GM10266 (cell line): ENCODE data around the gene USP1.

Source experiments
- DNase-seq: peaks from one replicate; pipeline ENCODE4 v3.0.0; 2012; ENCODE audit errors: extremely low spot score
- TF ChIP-seq, protein P1 (sequence below): IDR thresholded peaks from 2 replicates; pipeline ENCODE4 v1.5.1; 2012; ENCODE audit warnings: mild to moderate bottlenecking, low read depth; ENCODE audit not compliant: control insufficient read depth, insufficient read depth; ENCODE audit errors: missing control alignments

The USP1 gene

DNA sequence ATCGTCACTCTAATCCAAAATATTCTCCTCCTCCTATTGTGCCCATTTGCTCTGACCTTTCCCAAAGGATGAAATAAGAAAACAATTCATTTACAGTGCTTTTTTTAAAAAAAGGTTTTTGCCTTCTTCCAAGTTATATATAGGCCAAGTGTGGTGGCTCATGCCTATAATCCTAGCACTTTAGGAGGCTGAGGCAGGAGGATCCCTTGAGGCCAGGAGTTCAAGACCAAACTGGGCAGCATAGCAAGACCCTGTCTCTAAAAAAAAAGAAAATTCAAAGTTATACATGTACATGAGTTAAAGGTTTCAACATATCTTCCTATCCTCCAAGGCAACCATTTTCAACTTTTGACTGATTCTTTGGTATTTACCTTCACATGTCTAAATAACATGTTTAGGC, 10.1 kb upstream of the USP1 start:
- no peak for DNase-seq
- TF ChIP-seq, protein P1, sequence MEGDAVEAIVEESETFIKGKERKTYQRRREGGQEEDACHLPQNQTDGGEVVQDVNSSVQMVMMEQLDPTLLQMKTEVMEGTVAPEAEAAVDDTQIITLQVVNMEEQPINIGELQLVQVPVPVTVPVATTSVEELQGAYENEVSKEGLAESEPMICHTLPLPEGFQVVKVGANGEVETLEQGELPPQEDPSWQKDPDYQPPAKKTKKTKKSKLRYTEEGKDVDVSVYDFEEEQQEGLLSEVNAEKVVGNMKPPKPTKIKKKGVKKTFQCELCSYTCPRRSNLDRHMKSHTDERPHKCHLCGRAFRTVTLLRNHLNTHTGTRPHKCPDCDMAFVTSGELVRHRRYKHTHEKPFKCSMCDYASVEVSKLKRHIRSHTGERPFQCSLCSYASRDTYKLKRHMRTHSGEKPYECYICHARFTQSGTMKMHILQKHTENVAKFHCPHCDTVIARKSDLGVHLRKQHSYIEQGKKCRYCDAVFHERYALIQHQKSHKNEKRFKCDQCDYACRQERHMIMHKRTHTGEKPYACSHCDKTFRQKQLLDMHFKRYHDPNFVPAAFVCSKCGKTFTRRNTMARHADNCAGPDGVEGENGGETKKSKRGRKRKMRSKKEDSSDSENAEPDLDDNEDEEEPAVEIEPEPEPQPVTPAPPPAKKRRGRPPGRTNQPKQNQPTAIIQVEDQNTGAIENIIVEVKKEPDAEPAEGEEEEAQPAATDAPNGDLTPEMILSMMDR, result no peak

DNA sequence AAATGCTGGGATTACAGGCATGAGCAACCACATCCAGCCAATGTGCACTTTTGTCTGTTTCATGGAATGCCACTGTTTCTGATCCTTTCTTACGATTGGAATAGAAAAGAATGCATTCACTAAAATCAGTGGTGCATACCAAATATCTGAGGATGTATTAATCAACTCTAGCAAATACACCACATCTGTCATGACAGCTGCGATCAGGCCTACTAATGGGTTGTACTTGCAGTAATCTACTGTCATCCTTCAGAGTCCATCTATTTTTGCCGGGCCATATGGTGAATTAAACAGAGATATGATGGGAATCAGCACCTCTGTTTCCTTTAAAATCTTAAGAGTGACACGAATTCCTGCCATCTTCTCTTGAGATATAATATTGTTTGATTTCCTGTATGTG, 8.5 kb upstream of the USP1 start:
- no peak for DNase-seq
- TF ChIP-seq, protein P1, result no peak

DNA sequence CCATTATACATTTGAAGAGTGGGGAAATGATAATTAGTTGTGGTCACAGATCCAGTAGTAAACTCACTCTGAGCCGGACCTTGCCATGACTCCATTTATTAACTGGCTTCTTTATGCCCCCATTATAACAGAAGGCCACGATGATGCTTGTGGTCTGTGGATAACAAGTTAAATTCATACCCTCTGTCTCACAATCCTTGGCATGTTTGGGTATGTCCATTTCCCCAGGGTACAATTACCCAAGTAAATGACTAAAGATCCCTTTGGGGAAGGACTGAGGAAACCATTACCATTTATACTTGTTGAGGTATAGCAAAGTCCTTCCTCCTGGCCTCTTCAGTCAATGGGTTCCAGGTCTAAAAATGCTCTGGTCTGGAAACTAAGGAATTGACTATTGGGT, 7.3 kb upstream of the USP1 start:
- TF ChIP-seq, protein P1, result no peak
- no peak for DNase-seq

DNA sequence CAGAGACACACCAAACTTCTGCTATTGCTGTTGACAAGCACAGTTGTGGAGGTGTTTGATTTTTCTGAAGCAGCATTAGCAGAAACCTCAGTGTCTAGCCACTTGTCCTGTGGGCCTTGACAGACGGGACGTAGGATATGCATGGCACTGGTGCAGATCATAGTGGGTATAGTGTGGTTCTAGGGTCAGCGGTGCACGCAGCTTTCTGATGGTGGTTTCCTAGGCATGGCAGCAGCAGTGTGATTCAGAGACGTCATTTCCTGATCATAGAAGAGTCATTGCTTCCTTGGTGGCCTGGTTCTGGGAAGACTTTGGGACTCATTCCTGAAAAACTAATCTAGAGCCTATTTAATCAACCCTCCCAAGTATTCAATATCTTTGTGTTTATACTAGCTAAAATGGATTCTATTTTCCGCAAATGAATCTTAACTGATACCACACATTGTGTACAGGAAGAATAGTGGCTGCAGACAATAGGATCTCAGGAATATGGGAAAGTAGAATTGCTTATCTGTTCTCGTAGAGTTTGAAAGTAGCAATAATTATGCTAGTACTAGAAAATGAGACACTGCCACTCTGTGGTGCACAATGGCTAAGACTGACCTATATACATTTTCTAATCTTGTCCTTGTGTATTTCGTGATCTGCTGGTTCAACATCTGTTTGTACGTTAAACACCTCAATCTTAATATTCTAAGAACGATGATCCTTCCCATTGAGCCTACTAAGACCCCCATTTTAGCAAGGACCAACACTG, 2.8 kb upstream of the USP1 start:
- TF ChIP-seq, protein P1, result no peak
- DNase-seq, result no peak

DNA sequence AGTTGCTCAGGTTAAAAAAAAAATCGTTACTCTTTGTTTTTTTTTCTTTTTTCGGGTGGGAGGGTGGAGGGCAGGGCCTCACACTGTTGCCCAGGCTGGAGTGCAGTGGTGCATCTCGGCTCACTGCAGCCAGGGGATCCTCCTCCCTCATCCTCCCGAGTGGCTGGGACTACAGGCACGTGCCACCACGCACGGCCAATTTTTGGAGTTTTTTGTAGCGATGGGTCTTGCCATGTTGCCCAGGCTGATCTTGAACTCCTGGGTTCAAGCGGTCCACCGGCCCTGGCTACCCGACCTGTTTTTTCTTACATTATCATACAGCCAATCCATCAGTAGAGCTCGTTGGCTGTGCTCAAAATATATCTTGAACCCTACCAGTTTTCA, 2.2 kb upstream of the USP1 start:
- no peak for DNase-seq
- TF ChIP-seq, protein P1, result no peak

DNA sequence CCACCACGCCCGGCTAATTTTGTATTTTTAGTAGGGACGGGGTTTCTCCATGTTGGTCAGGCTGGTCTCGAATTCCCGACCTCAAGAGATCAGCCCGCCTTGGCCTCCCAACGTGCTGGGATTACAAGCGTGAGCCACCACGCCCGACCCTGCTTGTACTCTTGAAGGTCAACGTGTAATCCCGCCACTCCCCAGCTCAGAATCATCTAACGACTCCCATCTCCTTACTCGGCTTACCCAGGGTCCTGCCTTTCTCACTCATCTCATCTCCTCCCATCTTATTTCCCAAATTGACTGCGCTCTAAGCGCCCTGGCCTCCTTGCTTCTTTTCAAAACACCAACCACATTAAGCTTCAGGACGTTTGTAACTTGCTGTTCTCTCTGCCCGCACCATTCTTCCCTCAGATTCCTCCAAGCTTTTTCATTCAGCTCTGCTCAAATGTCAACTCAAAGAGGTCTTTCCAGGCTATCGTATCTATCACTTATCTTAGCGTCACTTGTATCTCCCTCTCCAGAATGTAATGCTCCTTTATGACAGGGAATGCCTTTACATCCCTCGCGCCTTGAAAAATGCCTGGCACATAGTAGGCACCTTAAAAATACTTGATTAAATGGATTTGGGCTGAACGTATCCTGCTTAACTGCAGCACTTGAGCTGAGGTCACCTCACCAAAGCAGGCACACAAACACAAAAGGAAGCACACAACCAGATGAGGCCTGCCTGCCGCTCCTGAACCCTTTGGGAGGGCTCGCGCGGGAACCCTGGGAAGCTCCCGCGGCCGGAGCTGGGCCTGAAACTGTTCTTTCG, 1.4 kb upstream of the USP1 start:
- TF ChIP-seq, protein P1, result no peak
- DNase-seq, result no peak

DNA sequence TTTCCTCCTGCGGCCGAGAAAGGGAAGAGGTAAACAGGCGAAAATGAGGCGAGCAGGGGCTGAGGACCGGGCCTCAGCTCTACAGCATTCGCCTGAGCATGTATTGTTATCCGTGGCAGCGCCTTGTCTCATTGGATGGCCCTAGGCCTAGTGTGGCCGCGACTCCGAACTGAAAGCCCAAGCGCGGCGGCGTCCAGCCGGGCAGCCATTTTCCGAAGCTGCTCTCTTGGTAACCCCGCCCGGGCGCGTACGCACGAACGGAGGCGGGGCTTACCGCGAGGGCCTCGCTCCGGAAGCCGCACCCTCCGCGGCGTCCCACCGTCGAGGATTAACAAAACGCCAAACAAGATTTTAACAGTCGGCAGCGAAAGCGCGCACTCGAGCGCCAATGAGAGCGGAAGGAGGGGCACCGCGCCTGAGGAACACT, 797 bp upstream of the USP1 start:
- TF ChIP-seq, protein P1, result no peak
- DNase-seq, result no peak
